GM19452 (cell line): ENCODE measurements around the gene ZMYND10.

Source experiments
- ATAC-seq: cut with Tn5 transposase; IDR thresholded peaks from one replicate; pipeline ENCODE4 v1.9.1; 2021; ENCODE audit not compliant: unreplicated experiment

ZMYND10 gene

DNA sequence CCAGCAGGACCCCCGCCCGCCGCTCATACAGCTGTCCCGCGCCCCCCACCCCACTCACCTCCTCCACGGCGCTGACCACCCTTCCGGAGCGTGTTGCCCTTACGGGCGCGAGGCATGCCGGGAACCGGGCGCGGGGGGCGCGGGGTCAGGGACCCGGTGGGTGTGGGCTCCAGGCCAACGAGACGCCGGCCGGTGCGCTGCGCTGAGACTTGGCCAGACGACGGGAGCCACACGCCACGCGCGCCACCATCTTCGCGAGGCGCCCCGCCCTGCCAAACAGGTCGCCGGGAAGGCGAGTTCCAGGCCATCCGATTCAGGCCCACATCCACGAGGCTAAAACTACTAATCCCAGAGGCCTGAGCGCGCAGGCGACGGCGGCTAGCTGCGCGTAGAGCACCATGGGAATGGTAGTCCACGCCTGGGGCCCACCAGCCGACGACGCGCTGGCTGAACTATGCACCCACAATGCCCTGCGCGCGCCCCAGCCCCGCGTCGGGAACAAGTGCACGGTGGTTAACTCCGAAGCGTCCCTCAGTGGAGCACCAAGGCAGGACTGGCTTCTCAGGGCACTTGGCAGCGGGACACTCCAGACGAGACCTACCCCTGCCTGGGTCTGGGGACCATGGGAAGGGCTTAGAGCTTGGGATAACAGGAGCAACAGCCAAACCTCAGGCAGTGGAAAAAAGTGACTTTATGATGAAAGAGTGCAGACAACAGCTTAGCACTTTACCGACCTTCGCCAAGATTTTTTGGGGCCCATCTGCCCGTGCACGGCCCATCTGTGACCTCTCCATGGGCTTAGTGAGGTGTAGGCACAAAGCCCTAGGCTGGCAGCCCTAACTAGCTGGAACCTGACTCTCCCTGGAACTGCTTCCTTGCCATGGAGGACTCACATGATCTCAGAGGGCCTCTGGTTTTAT, 53.1 kb downstream of the ZMYND10 start, which contains the start of gene IFRD2:
Gene IFRD2 (minus strand): TSS at position 271 of the 920 bp plus-strand sequence. CDS start 155 bp downstream, at position 116.
- peak; percentile 96 for ATAC-seq
